Vagina (tissue), 2 donors: Measurements from ENCODE around the gene HHLA2.

Experiments used
- CTCF ChIP-seq, 3 experiments: fragments of 450-650 bp in 2 of 3; fragments of 200-600 bp in 1 of 3; sonication (generic) in 1 of 3; IDR thresholded peaks; one replicate each; pipeline ENCODE4 v1.5.1; 2017 to 2019; ENCODE audit warnings: antibody characterized with exemption in 3 of 3, mild to moderate bottlenecking in 2 of 3, moderate library complexity in 2 of 3
- POLR2A ChIP-seq, 2 donors: fragments of 450-650 bp; IDR thresholded peaks; one replicate each; pipeline ENCODE4 v1.6.1; 2017; ENCODE audit warnings: antibody characterized with exemption in 2 of 2, mild to moderate bottlenecking in 2 of 2, moderate library complexity in 2 of 2

DNA sequence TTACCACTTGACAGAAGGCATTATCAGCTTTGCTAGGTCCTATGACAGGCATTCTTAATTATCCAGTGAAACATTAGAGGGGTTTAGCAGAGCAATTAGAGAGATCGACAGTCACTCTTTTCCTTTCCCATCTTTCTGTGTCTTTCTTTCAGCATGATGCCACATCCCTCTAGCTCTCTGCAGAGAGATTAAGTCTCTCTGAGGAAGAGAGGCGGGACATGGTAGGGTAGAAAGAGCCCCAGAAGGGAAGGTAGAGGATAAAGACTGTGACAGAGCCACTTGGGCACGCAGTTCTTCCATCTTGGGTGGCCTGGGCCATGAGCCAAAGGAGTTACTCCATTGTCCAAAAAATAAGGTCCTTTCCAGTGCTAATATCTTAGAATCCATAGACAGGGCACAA, 55.8 kb downstream of the HHLA2 start:
- TF ChIP-seq CTCF (IDR thresholded peaks at IDR 0.05) (no peak), POLR2A (IDR thresholded peaks at IDR 0.05) (no peak)
